SK-N-MC (cell line): ENCODE results near the gene SIDT2.

Experiments
- EZH2 ChIP-seq: fragments of 200-600 bp; sonication (generic); IDR thresholded peaks from one replicate; pipeline ENCODE4 v1.6.1; 2017; ENCODE audit warnings: antibody characterized with exemption
- POLR2AphosphoS5 ChIP-seq: IDR thresholded peaks from 2 replicates; pipeline ENCODE4 v1.6.1; 2012; ENCODE audit warnings: mild to moderate bottlenecking, low read depth, low read length, borderline replicate concordance

GRCh38 chr11:117180661-117181585, 2.4 kb downstream of the SIDT2 start:
- TF ChIP-seq EZH2 (no peak), POLR2AphosphoS5 (no peak)
